ENCODE measurements around the gene GEMIN7.

Gene GEMIN7

DNA sequence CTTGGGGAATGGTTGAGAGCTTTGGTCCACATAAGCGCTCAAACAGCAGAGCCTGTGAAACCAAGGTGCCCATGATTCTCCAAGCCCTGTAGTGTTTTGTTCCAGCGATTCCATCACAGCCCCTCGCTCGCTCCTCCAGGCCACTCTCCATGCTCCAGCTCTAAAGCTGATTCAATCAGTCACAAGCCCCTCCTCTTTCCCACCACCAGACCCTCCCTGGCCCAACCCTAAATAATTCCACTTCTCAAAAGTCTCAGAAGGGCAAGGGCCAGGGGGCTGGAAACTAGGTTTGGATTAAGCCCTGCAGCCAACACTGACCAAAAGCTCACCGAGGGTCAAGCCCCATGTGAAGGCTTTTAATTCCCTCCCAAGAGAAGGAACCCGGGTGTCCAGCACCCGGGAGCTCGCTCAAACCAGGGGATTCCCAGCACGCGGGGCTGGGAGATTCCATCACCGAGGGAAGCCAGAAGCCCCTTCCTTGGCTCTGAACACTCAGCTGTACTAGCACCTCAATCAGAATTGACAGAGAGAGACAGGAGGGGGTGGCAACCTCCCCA, 4.2 kb upstream of the GEMIN7 start:
- no peak for DNase-seq (ENCODE audit: extremely low spot score)
- ChIA-PET POLR2A (interaction anchor here (0.6 to 0.9 kb wide), 2 partner anchors 31 to 36 kb away, joined by 3 to 4 read pairs; partner anchors contain the start of gene CLASRP), CTCF (interaction anchor here (0.9 to 5.9 kb wide), 6 partner anchors 10 to 104 kb away, joined by 3 to 48 read pairs (median 4); partner anchors contain the start of genes BLOC1S3 and PPP1R37)
- TF ChIP-seq CTCF (IDR thresholded peaks at IDR 0.05; ENCODE audit: control extremely low read depth, extremely low read depth, low read depth, missing control alignments): no peak

DNA sequence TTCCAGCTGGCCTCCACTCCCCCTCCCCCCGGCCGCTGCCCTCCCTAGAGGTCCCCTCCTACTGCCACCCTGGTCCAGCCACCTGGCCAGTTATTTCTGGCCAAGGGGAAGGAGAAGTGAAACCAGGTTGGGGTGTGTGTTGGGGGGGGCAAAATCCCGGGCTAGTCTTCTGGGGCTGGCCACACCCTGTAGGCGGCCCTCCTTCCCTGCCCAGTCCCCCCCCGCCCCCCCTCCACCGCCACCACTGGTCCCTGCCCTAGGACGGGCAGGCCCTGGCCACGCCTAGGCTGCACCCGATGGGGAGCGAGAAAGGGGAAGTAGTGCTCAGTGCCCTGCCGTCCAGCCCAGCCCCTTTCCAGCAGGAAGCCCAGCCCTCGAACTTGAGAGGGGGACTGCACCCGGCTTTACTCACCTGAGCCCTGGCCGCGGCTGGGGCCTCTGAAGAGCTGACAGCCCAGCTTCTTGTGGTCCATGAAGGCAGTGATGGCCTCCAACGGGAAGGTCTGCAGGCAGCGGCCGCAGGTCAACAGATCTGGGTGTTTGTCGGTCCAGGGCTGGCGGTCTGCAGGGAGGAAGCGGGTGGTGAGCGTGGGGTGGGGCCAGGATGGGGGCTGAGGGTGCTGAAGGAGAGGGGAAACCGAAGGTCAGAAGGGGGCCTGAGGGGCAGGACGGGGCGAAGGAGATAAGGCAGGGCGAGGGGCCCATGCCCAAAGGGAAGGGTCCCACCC, 3.6 kb upstream of the GEMIN7 start:
- TF ChIP-seq CTCF (IDR thresholded peaks at IDR 0.05; ENCODE audit: control extremely low read depth, extremely low read depth, low read depth, missing control alignments): no peak
- peak; percentile 96 for DNase-seq (ENCODE audit: extremely low spot score)
- CTCF ChIA-PET: interaction anchor here (0.9 to 5.9 kb wide), 5 partner anchors 11 to 103 kb away, joined by 3 to 48 read pairs (median 4); partner anchors contain the start of genes BLOC1S3 and PPP1R37
- POLR2A ChIA-PET: interaction anchor here (0.9 kb wide), 1 partner anchor 37 kb away, joined by 4 read pairs; the partner anchor contains the start of gene CLASRP

DNA sequence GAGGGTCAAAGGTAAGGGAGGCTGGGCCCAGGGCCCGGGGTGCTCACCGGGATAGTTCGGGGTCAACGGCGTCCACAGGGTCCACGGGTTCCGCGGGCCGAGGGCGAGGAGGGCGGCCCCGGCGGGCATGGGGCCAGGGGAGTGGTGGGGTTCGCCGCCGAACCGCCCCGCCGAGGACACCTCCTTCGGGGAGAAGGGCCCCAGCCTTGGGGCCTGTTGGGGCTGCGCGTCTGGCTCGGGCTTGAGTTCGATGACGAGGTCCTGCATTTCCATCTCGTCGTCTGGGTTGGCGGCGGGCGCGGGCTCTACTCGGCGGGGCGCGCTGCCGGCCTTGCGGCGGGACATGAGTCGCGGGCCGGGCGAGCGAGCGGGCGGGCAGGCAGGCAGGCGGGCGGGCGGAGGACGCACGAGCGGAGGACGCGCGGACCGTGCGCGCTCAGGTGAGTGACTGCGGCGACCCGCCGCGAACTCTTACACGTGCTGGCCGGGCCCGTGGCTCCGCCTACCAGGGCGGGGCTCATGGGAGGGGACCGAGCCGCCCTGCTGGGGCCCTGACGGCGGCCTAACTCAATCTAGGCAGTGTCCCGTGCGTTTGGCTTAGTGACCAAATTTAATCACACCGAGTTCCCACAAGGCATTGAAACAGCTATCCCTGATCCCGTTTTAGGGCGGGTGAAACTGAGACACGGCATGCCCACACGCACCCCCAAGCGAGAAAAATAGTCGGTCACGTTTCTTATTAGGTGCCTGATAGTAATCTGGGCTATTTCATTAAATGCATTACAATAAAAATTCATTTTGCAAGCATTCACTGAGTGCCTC, 2.8 kb upstream of the GEMIN7 start, which contains the start of gene ZNF296:
Gene ZNF296 (minus strand): TSS at position 450 of the 822 bp plus-strand sequence. CDS start 105 bp downstream, at position 345.
- TF ChIP-seq CTCF (IDR thresholded peaks at IDR 0.05; ENCODE audit: control extremely low read depth, extremely low read depth, low read depth, missing control alignments): no peak

GRCh38 chr19:45076851-45077730, 2.0 kb upstream of the GEMIN7 start:
- no peak for DNase-seq (ENCODE audit: extremely low spot score)
- no peak for TF ChIP-seq CTCF (IDR thresholded peaks at IDR 0.05; ENCODE audit: control extremely low read depth, extremely low read depth, low read depth, missing control alignments)
- POLR2A ChIA-PET: no interaction called here
- CTCF ChIA-PET: interaction anchor here (1.6 to 5.9 kb wide), 2 partner anchors 12 to 17 kb away, joined by 3 to 48 read pairs; no protein-coding TSS in a partner anchor

More for the DNA sequence above, 2.8 kb upstream of the GEMIN7 start, which contains the start of gene ZNF296:
- peak; percentile 90 for DNase-seq (ENCODE audit: extremely low spot score)
- ChIA-PET POLR2A (no interaction called here), CTCF (interaction anchor here (1.6 to 5.9 kb wide), 3 partner anchors 13 to 17 kb away, joined by 3 to 48 read pairs (median 4); partner anchors contain the start of gene PPP1R37)

DNA sequence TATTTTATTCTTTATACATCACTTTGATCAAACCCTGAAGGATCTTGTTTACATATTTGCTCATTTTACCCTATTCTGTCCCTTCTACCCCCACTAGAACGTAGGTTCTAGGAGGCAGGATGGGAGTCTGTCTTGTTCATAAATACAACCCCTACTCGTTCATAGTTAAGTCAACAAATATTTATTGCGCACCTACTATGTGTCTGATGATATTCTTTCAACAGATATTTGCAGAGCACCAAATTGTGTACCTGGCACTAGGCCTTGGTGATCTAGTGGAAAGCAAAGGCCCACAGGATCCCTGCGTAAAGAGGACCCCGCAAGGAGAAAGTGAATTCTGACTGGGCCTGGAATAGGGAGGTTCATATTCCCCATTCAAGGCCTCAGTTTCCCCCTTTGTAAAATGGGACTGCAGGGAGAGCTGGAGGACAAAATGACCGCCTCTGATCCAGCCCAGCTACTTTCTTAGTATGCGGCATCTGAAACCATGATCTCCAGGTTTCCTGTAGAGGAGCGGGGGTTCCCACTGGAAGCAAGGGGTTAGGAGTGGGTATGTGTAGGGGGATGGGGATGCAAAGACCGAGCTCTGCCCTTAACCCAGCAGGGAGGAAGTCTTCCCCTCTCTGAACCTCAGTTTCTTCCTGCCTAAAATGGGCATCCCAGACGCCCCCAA, 534 bp upstream of the GEMIN7 start:
- no peak for DNase-seq (ENCODE audit: extremely low spot score)
- ChIA-PET CTCF (interaction anchor here (0.9 to 2.0 kb wide), 3 partner anchors 13 to 125 kb away, joined by 3 to 11 read pairs (median 4); partner anchors contain the start of gene PPP1R37), POLR2A (interaction anchor here (0.6 to 1.9 kb wide), 2 partner anchors 14 to 1473 kb away, joined by 3 to 8 read pairs; partner anchors contain the start of gene PPP1R37)
- TF ChIP-seq CTCF (IDR thresholded peaks at IDR 0.05; ENCODE audit: control extremely low read depth, extremely low read depth, low read depth, missing control alignments): no peak
